Endothelial cell of umbilical vein (primary cell): ENCODE results near the gene PSD2. TPM values are rescaled to one million over a fixed set of nuclear protein-coding genes. Genes with fewer than 3 reads are reported as not detected.

Source experiments
- BruUV-seq: library from RNA; stranded (reverse); fragments of 400-500 nt; replicated peaks from 2 replicates; lab custom pipeline; 2021; lab: Mats Ljungman, UMichigan
- CTCF ChIA-PET: fragments of 300-600, 350-600 bp; sonication (Branson Sonifier 250); formaldehyde crosslinking; loops from one replicate; lab custom pipeline; 2021; ENCODE audit warnings: antibody characterized with exemption, inconsistent platforms; lab: Charles Lee
- POLR2A ChIA-PET: fragments of 300-600, 350-600 bp; sonication (Branson Sonifier 250); formaldehyde crosslinking; loops from one replicate; lab custom pipeline; 2021; ENCODE audit warnings: antibody characterized with exemption, inconsistent platforms; lab: Charles Lee
- DNase-seq: peaks from one replicate; pipeline ENCODE4 v3.0.0-alpha.2; 2011; ENCODE audit warnings: low read depth, low spot score
- FAIRE-seq: peaks from 2 replicates; lab custom pipeline; 2011; peaks lifted over from hg19 to GRCh38; lab: Jason Lieb, UNC
- H2AFZ ChIP-seq: 2 replicates; pipeline ENCODE4 v1.6.0; 2012; ENCODE audit warnings: low read depth, low read length, control low read depth, inconsistent platforms
- H3K27ac ChIP-seq: 2 replicates; pipeline ENCODE4 v1.5.1; 2011; ENCODE audit warnings: low read depth, mild to moderate bottlenecking, control low read depth, low read length, moderate library complexity; ENCODE audit not compliant: insufficient read depth
- H3K27me3 ChIP-seq, 2 experiments: 2 replicates each; pipeline versions ENCODE4 v1.6.0 to v1.6.1; 2011; ENCODE audit warnings: low read length in 2 of 2, mixed read lengths in 1 of 2; ENCODE audit not compliant: control insufficient read depth in 2 of 2, insufficient read depth in 2 of 2
- H3K36me3 ChIP-seq, 2 experiments: 2 replicates in 1 of 2; 3 replicates in 1 of 2; pipeline ENCODE4 v1.5.1; 2011; ENCODE audit warnings: low read length in 2 of 2, mild to moderate bottlenecking in 1 of 2, moderate library complexity in 1 of 2; ENCODE audit not compliant: control insufficient read depth in 2 of 2, insufficient read depth in 2 of 2; ENCODE audit errors: extremely low read depth in 1 of 2
- H3K4me1 ChIP-seq: 3 replicates; pipeline ENCODE4 v1.5.1; 2011; ENCODE audit warnings: mild to moderate bottlenecking, low read length; ENCODE audit not compliant: control insufficient read depth, insufficient read depth; ENCODE audit errors: extremely low read depth
- H3K4me2 ChIP-seq: 2 replicates; pipeline ENCODE4 v1.6.1; 2011; ENCODE audit warnings: low read length, control low read depth, mixed read lengths; ENCODE audit not compliant: insufficient read depth
- H3K4me3 ChIP-seq, 3 experiments: fragments of 200-600 bp in 1 of 3; sonication (generic), shearing (Covaris generic) in 1 of 3; replicated peaks in 1 of 3; 2 replicates each; pipeline ENCODE4 v1.5.1; 2011 to 2016; ENCODE audit warnings: control low read depth in 3 of 3, low read length in 3 of 3, mild to moderate bottlenecking in 2 of 3, inconsistent platforms in 1 of 3, low read depth in 1 of 3, moderate library complexity in 1 of 3; ENCODE audit not compliant: insufficient read depth in 1 of 3
- H3K79me2 ChIP-seq: 2 replicates; pipeline ENCODE4 v1.6.0; 2012; ENCODE audit warnings: low read length, inconsistent platforms; ENCODE audit not compliant: control insufficient read depth, insufficient read depth
- H3K9ac ChIP-seq: replicated peaks from 2 replicates; pipeline ENCODE3; 2011; ENCODE audit warnings: low read length, control low read depth; ENCODE audit not compliant: insufficient read depth; ENCODE audit errors: extremely low read depth
- H3K9me1 ChIP-seq: replicated peaks from 3 replicates; pipeline ENCODE4 v1.6.0; 2011; ENCODE audit warnings: mild to moderate bottlenecking, low read length; ENCODE audit not compliant: control insufficient read depth, insufficient read depth; ENCODE audit errors: extremely low read depth
- H3K9me3 ChIP-seq: replicated peaks from 2 replicates; pipeline ENCODE4 v1.5.1; 2012; ENCODE audit warnings: low read length, inconsistent platforms; ENCODE audit not compliant: control insufficient read depth, insufficient read depth
- H4K20me1 ChIP-seq: replicated peaks from 2 replicates; pipeline ENCODE3; 2011; ENCODE audit warnings: mild to moderate bottlenecking, low read length; ENCODE audit not compliant: control insufficient read depth, insufficient read depth; ENCODE audit errors: extremely low read depth
- CTCF ChIP-seq, 2 donors: IDR thresholded peaks; 1 replicate in 1 of 2; 2 replicates in 1 of 2; pipeline ENCODE4 v1.5.1; 2011; ENCODE audit warnings: low read length in 2 of 2, mild to moderate bottlenecking in 2 of 2, moderate library complexity in 2 of 2, control low read depth in 1 of 2, inconsistent platforms in 1 of 2, low read depth in 1 of 2; ENCODE audit not compliant: insufficient read depth in 1 of 2; ENCODE audit errors: extremely low read depth in 1 of 2
- EZH2 ChIP-seq: IDR thresholded peaks from 2 replicates; pipeline ENCODE4 v1.6.1; 2012; ENCODE audit warnings: borderline replicate concordance, low read depth, mild to moderate bottlenecking, moderate library complexity, low read length, inconsistent platforms; ENCODE audit not compliant: severe bottlenecking
- FOS ChIP-seq: IDR thresholded peaks from 2 replicates; pipeline ENCODE4 v1.6.1; 2011; ENCODE audit warnings: mild to moderate bottlenecking, low read length, moderate library complexity, borderline replicate concordance; ENCODE audit not compliant: insufficient read depth
- GATA2 ChIP-seq: IDR thresholded peaks from 2 replicates; pipeline ENCODE4 v1.7.0; 2011; ENCODE audit warnings: low read depth, mild to moderate bottlenecking, moderate library complexity, mixed read lengths, low read length; ENCODE audit not compliant: insufficient read length, insufficient read depth
- JUN ChIP-seq: IDR thresholded peaks from 2 replicates; pipeline ENCODE4 v1.6.1; 2011; ENCODE audit warnings: borderline replicate concordance, low read depth; ENCODE audit not compliant: insufficient read length, insufficient read depth
- MAX ChIP-seq: IDR thresholded peaks from 2 replicates; pipeline ENCODE4 v1.6.1; 2011; ENCODE audit not compliant: insufficient read depth, insufficient read length
- MYC ChIP-seq: IDR thresholded peaks from one replicate; pipeline ENCODE4 v1.6.1; 2011; ENCODE audit warnings: mild to moderate bottlenecking, low read depth, low read length
- POLR2A ChIP-seq: IDR thresholded peaks from 2 replicates; pipeline ENCODE4 v1.6.1; 2012; ENCODE audit warnings: low read depth, mild to moderate bottlenecking, control low read depth, low read length
- POLR2AphosphoS5 ChIP-seq: IDR thresholded peaks from 2 replicates; pipeline ENCODE4 v1.6.1; 2012; ENCODE audit warnings: low read depth, mild to moderate bottlenecking, control low read depth, low read length, moderate library complexity; ENCODE audit not compliant: insufficient read depth
- dilution Hi-C: fragments of 300-500 bp; cut with MboI; formaldehyde crosslinking; loops from one replicate; pipeline ENCODE4 v1.15.0; 2019; ENCODE audit warnings: low sequenced_read_pairs; ENCODE audit not compliant: extremely low pct_ligation_motif_present
- intact Hi-C: fragments of 100-400 bp; cut with micrococcal nuclease; formaldehyde crosslinking; loops from one replicate; pipeline ENCODE4 v1.10.0; 2022
- polyA plus RNA-seq, 4 experiments: library from polyadenylated mRNA; depleted of rRNA in 3 of 4; stranded (reverse) in 3 of 4; unstranded in 1 of 4; fragments of >200 nt; gene quantifications; 2 replicates each; pipeline versions ENCODE4 v1.2.1 to v1.2.3, GENCODE V29; 2011 to 2012; ENCODE audit warnings: missing spikeins in 1 of 4
- total RNA-seq: library from RNA; stranded (reverse); gene quantifications from 2 replicates; pipeline ENCODE4 v1.2.3, GENCODE V29; 2021

The PSD2 gene
- total and polyA plus RNA-seq, 2 donors (not counting 3 experiments of a cell fraction or from before 2014, with no cell fraction given), result not detected

- no peaks in the 10 kb centered on the region for H3K9me1 ChIP-seq
- intact Hi-C loops (no loop called here), dilution Hi-C loops (no loop called here)
- no peak overlapping the region for H3K9ac ChIP-seq
- BruUV-seq, result no TSS peak
- no peak for TF ChIP-seq POLR2AphosphoS5
- TF ChIP-seq JUN, result no peak
- no peak for TF ChIP-seq CTCF (IDR thresholded peaks at IDR 0.05; ENCODE audit: extremely low read depth in 1 of 2, insufficient read depth in 1 of 2, low read depth in 1 of 2, low read length in 2 of 2)
- TF ChIP-seq FOS, result no peak
- TF ChIP-seq GATA2, result no peak
- TF ChIP-seq POLR2A, result no peak
- no peak for TF ChIP-seq EZH2
- no peak for TF ChIP-seq MAX
- TF ChIP-seq MYC, result no peak
- H3K27me3 ChIP-seq, result peaks cover 2 to 8% of the 10 kb centered on the region in 2 experiments
- no peak overlapping the region for H3K4me3 ChIP-seq
- H3K79me2 ChIP-seq, result no peaks in the 10 kb centered on the region
- ChIA-PET CTCF (interaction anchor here (1.4 to 2.2 kb wide), 2 partner anchors 98 to 120 kb away, joined by 3 to 7 read pairs; no protein-coding TSS in a partner anchor), POLR2A (no interaction called here)
- DNase-seq (no peak), FAIRE-seq (no peak)
- H3K9me3 ChIP-seq, result no peaks in the 10 kb centered on the region
- H3K4me1 ChIP-seq, result no peaks in the 10 kb centered on the region
- no peaks in the 10 kb centered on the region for H4K20me1 ChIP-seq
- no peaks in the 10 kb centered on the region for H3K36me3 ChIP-seq
- H3K27ac ChIP-seq, result no peak overlapping the region
- no peak overlapping the region for H3K4me2 ChIP-seq
- H2AFZ ChIP-seq, result no peak overlapping the region
Observed at GRCh38 chr5:139885172-139885856, 89.7 kb downstream of the PSD2 start.
